SK-N-SH treated with all-trans-retinoic acid at 6 μM for 48 hours (cell line): ENCODE data around the gene HSD3B2.

Experiments used
- ATAC-seq: fragments of 200-7000 bp; cut with Tn5 transposase; 3 replicates; pipeline ENCODE4 v1.9.1; 2020; ENCODE audit warnings: mild to moderate bottlenecking, moderate library complexity
- ARNTL ChIP-seq: fragments of 450-650 bp; formaldehyde crosslinking; IDR thresholded peaks from 2 replicates; pipeline ENCODE4 v1.5.0; 2020; ENCODE audit warnings: low read depth, mild to moderate bottlenecking, moderate library complexity, borderline replicate concordance
- CREB5 ChIP-seq: fragments of 250-450 bp; sonication (Bioruptor Pico); IDR thresholded peaks from 2 replicates; pipeline ENCODE4 v1.5.1; 2020; ENCODE audit warnings: low read depth, mild to moderate bottlenecking, moderate library complexity
- CSDC2 ChIP-seq: fragments of 250-450 bp; sonication (Bioruptor Pico); IDR thresholded peaks from 2 replicates; pipeline ENCODE4 v1.5.0; 2020; ENCODE audit warnings: mild to moderate bottlenecking, moderate library complexity
- CSRNP3 ChIP-seq: fragments of 250-450 bp; sonication (Bioruptor Pico); IDR thresholded peaks from 2 replicates; pipeline ENCODE4 v1.5.1; 2021; ENCODE audit warnings: mild to moderate bottlenecking, moderate library complexity
- ESRRG ChIP-seq: fragments of 250-450 bp; sonication (Bioruptor Pico); IDR thresholded peaks from 2 replicates; pipeline ENCODE4 v1.6.1; 2021; ENCODE audit warnings: mild to moderate bottlenecking
- GLIS3 ChIP-seq: fragments of 250-450 bp; sonication (Bioruptor Pico); IDR thresholded peaks from 2 replicates; pipeline ENCODE4 v1.5.0; 2020; ENCODE audit warnings: mild to moderate bottlenecking, moderate library complexity
- ISL1 ChIP-seq: fragments of 250-450 bp; sonication (Bioruptor Pico); IDR thresholded peaks from 2 replicates; pipeline ENCODE4 v2.1.2; 2022; ENCODE audit warnings: mild to moderate bottlenecking, moderate library complexity
- POU6F1 ChIP-seq: fragments of 250-450 bp; sonication (Bioruptor Pico); IDR thresholded peaks from 2 replicates; pipeline ENCODE4 v1.8.0; 2021; ENCODE audit warnings: low read depth, mild to moderate bottlenecking, moderate library complexity, borderline replicate concordance
- PPARA ChIP-seq: fragments of 250-450 bp; sonication (Bioruptor Pico); IDR thresholded peaks from 2 replicates; pipeline ENCODE4 v1.5.0; 2020; ENCODE audit warnings: mild to moderate bottlenecking, borderline replicate concordance
- RARB ChIP-seq: fragments of 250-450 bp; sonication (Bioruptor Pico); IDR thresholded peaks from 2 replicates; pipeline ENCODE4 v1.8.0; 2021; ENCODE audit warnings: mild to moderate bottlenecking, moderate library complexity
- TCF4 ChIP-seq: fragments of 250-450 bp; sonication (Bioruptor Pico); IDR thresholded peaks from 2 replicates; pipeline ENCODE4 v1.8.0; 2021; ENCODE audit warnings: mild to moderate bottlenecking, moderate library complexity, borderline replicate concordance
- TOX ChIP-seq: fragments of 250-450 bp; sonication (Bioruptor Pico); IDR thresholded peaks from 2 replicates; pipeline ENCODE4 v1.8.0; 2021; ENCODE audit warnings: mild to moderate bottlenecking, moderate library complexity, borderline replicate concordance
- TSHZ2 ChIP-seq: fragments of 250-450 bp; sonication (Bioruptor Pico); IDR thresholded peaks from 2 replicates; pipeline ENCODE4 v1.5.0; 2020; ENCODE audit warnings: mild to moderate bottlenecking, moderate library complexity
- ZC3H10 ChIP-seq: fragments of 250-450 bp; sonication (Bioruptor Pico); IDR thresholded peaks from 2 replicates; pipeline ENCODE4 v1.5.1; 2021; ENCODE audit warnings: mild to moderate bottlenecking, moderate library complexity
- ZFP3 ChIP-seq: fragments of 250-450 bp; sonication (Bioruptor Pico); IDR thresholded peaks from 2 replicates; pipeline ENCODE4 v1.5.0; 2020; ENCODE audit warnings: mild to moderate bottlenecking, moderate library complexity
- ZNF565 ChIP-seq: fragments of 450-650 bp; formaldehyde crosslinking; conservative IDR thresholded peaks from 2 replicates; pipeline ENCODE4 v1.5.0; 2020; ENCODE audit warnings: low read depth, mild to moderate bottlenecking, moderate library complexity
- ZNF8 ChIP-seq: fragments of 450-650 bp; formaldehyde crosslinking; IDR thresholded peaks from 2 replicates; pipeline ENCODE4 v1.5.0; 2020; ENCODE audit warnings: mild to moderate bottlenecking, moderate library complexity

Gene HSD3B2

GRCh38 chr1:119440721-119441307 is 25.9 kb downstream of the HSD3B2 start:
- no peak for ATAC-seq
- TF ChIP-seq RARB (CRISPR knock-in tag) (no peak), ESRRG (CRISPR knock-in tag) (no peak), TOX (no peak), CREB5 (CRISPR knock-in tag) (no peak), GLIS3 (CRISPR knock-in tag) (no peak), POU6F1 (CRISPR knock-in tag) (no peak), CSDC2 (CRISPR knock-in tag) (no peak)

GRCh38 chr1:119442756-119443155 is 27.8 kb downstream of the HSD3B2 start:
- TF ChIP-seq ESRRG (CRISPR knock-in tag) = no peak
- no peak for TF ChIP-seq RARB (CRISPR knock-in tag)
- ATAC-seq = no peak

GRCh38 chr1:119446321-119446720 is 31.4 kb downstream of the HSD3B2 start:
- TF ChIP-seq POU6F1 (CRISPR knock-in tag) (no peak), ARNTL (CRISPR knock-in tag) (no peak), ZFP3 (no peak), ESRRG (CRISPR knock-in tag) (no peak), TCF4 (no peak), ZC3H10 (CRISPR knock-in tag) (no peak), CSDC2 (CRISPR knock-in tag) (no peak), PPARA (CRISPR knock-in tag) (no peak), CSRNP3 (CRISPR knock-in tag) (no peak), TOX (no peak), TSHZ2 (CRISPR knock-in tag) (no peak)
- no peak for ATAC-seq

- no peak for TF ChIP-seq ISL1 (CRISPR knock-in tag)
- no peak for TF ChIP-seq ZFP3
- no peak for TF ChIP-seq ZNF565 (CRISPR knock-in tag)
- TF ChIP-seq ZNF8 (CRISPR knock-in tag) = no peak
- no peak for TF ChIP-seq ZC3H10 (CRISPR knock-in tag)
- TF ChIP-seq GLIS3 (CRISPR knock-in tag) = no peak
- TF ChIP-seq TOX = no peak
Measured at GRCh38 chr1:119447344-119448126, 32.6 kb downstream of the HSD3B2 start.

More at GRCh38 chr1:119447344-119448126, 32.6 kb downstream of the HSD3B2 start:
- ATAC-seq = no peak
